ENCODE measurements around the gene TSR1. TPM values are rescaled to one million over a fixed set of nuclear protein-coding genes. Genes with fewer than 3 reads are reported as not detected.
A peak's percentile ranks its signal among the peaks of the same experiment; 100 is the strongest.

The TSR1 gene
- total RNA-seq, 1 donor from 2014 or later, result 8.7 TPM

GRCh38 chr17:2369551-2370210, 33.4 kb upstream of the TSR1 start:
- ATAC-seq (no peak), DNase-seq (ENCODE audit: low spot score) (no peak)

GRCh38 chr17:2369039-2369438, 32.8 kb upstream of the TSR1 start:
- no peak for DNase-seq (ENCODE audit: low spot score)
- ATAC-seq, result no peak

- ATAC-seq (no peak), DNase-seq (ENCODE audit: low spot score) (no peak)
Measured at GRCh38 chr17:2368359-2368758, 32.1 kb upstream of the TSR1 start.

GRCh38 chr17:2366747-2367494, 30.7 kb upstream of the TSR1 start:
- no peak for ATAC-seq
- no peak for DNase-seq (ENCODE audit: low spot score)

- ATAC-seq, result no peak
- no peak for DNase-seq (ENCODE audit: low spot score)
Measured at GRCh38 chr17:2365132-2365531, 28.9 kb upstream of the TSR1 start.

- DNase-seq (ENCODE audit: low spot score) (no peak), ATAC-seq (no peak)
Measured at GRCh38 chr17:2364763-2365116, 28.5 kb upstream of the TSR1 start.

GRCh38 chr17:2363851-2364762, 27.9 kb upstream of the TSR1 start:
- ATAC-seq, result peak; percentile 58
- DNase-seq (ENCODE audit: low spot score), result no peak

GRCh38 chr17:2363318-2363717, 27.1 kb upstream of the TSR1 start:
- DNase-seq (ENCODE audit: low spot score), result no peak
- ATAC-seq, result no peak

- DNase-seq (ENCODE audit: low spot score), result no peak
Measured at GRCh38 chr17:2362881-2363280, 26.6 kb upstream of the TSR1 start.

GRCh38 chr17:2362416-2362815, 26.2 kb upstream of the TSR1 start:
- no peak for ATAC-seq
- DNase-seq (ENCODE audit: low spot score), result no peak

More at GRCh38 chr17:2362881-2363280, 26.6 kb upstream of the TSR1 start:
- no peak for ATAC-seq

GRCh38 chr17:2362016-2362415, 25.8 kb upstream of the TSR1 start:
- DNase-seq (ENCODE audit: low spot score) (no peak), ATAC-seq (no peak)

- ATAC-seq (no peak), DNase-seq (ENCODE audit: low spot score) (no peak)
Measured at GRCh38 chr17:2361010-2361760, 24.9 kb upstream of the TSR1 start.

GRCh38 chr17:2357931-2358434, 21.7 kb upstream of the TSR1 start:
- no peak for DNase-seq (ENCODE audit: low spot score)
- ATAC-seq, result no peak

- no peak for ATAC-seq
- no peak for DNase-seq (ENCODE audit: low spot score)
Measured at GRCh38 chr17:2357237-2357636, 21.0 kb upstream of the TSR1 start.

- DNase-seq (ENCODE audit: low spot score) (no peak), ATAC-seq (no peak)
Measured at GRCh38 chr17:2354311-2354710, 18.1 kb upstream of the TSR1 start.

GRCh38 chr17:2351269-2351668, 15.0 kb upstream of the TSR1 start:
- no peak for DNase-seq (ENCODE audit: low spot score)
- ATAC-seq, result no peak

- ATAC-seq (peak; percentile 96), DNase-seq (ENCODE audit: low spot score) (peak; percentile 88)
Measured at GRCh38 chr17:2347805-2348685, 11.8 kb upstream of the TSR1 start.

GRCh38 chr17:2346475-2346874, 10.2 kb upstream of the TSR1 start:
- no peak for ATAC-seq
- DNase-seq (ENCODE audit: low spot score), result no peak

- no peak for DNase-seq (ENCODE audit: low spot score)
- ATAC-seq, result no peak
Measured at GRCh38 chr17:2344528-2344927, 8.3 kb upstream of the TSR1 start.

- no peak for DNase-seq (ENCODE audit: low spot score)
Measured at GRCh38 chr17:2343421-2343820, 7.2 kb upstream of the TSR1 start.

More at GRCh38 chr17:2343421-2343820, 7.2 kb upstream of the TSR1 start:
- no peak for ATAC-seq

Data from left lobe of liver (tissue), 2 donors.